SH-SY5Y (cell line): ENCODE measurements around the gene PLA2G6.

Experiments used
- GATA2 ChIP-seq: IDR thresholded peaks from 2 replicates; pipeline ENCODE4 v1.6.1; 2011; ENCODE audit warnings: mild to moderate bottlenecking, low read depth, low read length
- GATA3 ChIP-seq: IDR thresholded peaks from 2 replicates; pipeline ENCODE4 v1.6.1; 2011; ENCODE audit warnings: low read depth, mild to moderate bottlenecking, low read length, moderate library complexity

- TF ChIP-seq GATA3 (no peak), GATA2 (no peak)
These were observed 49.5 kb downstream of the PLA2G6 start for GRCh38 chr22:38132136-38132535.
